NCI-H1092 treated with DMSO at 0.1 percent for 48 hours (cell line): Measurements from ENCODE around the gene CCDC159.
"Not testable (repeated sequence)": the region's sequence is repeated elsewhere in the genome, so short reads cannot be mapped to it uniquely, and the experiment has no call there.

Source experiments
- DNase-seq: peaks from one replicate; lab custom pipeline; 2025; lab: John Stamatoyannopoulos, UW

CCDC159 gene

GRCh38 chr19:11338569-11339253 lies 7.6 kb upstream of the CCDC159 start:
- no peak for DNase-seq

- DNase-seq: peak; percentile 88
Observed at GRCh38 chr19:11339254-11340098, 6.8 kb upstream of the CCDC159 start, which contains the start of gene RAB3D. Gene RAB3D, minus strand, starts transcription at chr19:11339657. Its CDS starts 2,258 bp downstream, at chr19:11337399.

GRCh38 chr19:11340099-11340467 lies 6.2 kb upstream of the CCDC159 start:
- not testable (repeated sequence) for DNase-seq

- DNase-seq: no peak
Observed at GRCh38 chr19:11342429-11342828, 3.9 kb upstream of the CCDC159 start.

- peak; percentile 15 for DNase-seq
Observed at GRCh38 chr19:11345122-11345803, 1.1 kb upstream of the CCDC159 start.

- DNase-seq: no peak
Observed at GRCh38 chr19:11347546-11348039, 1.3 kb downstream of the CCDC159 start.

GRCh38 chr19:11349171-11349570 lies 2.9 kb downstream of the CCDC159 start:
- no peak for DNase-seq

- not testable (repeated sequence) for DNase-seq
Observed at GRCh38 chr19:11354102-11354501, 7.8 kb downstream of the CCDC159 start.

GRCh38 chr19:11355160-11356073 lies 9.1 kb downstream of the CCDC159 start, which contains the start of gene PLPPR2:
Gene PLPPR2, plus strand, starts transcription at chr19:11355432. Its CDS starts 2,242 bp downstream, at chr19:11357674.
- peak; percentile 85 for DNase-seq

GRCh38 chr19:11356074-11356397 lies 9.7 kb downstream of the CCDC159 start:
- DNase-seq: no peak

- DNase-seq: no peak
Observed at GRCh38 chr19:11356676-11357550, 10.6 kb downstream of the CCDC159 start.

GRCh38 chr19:11359421-11359820 lies 13.1 kb downstream of the CCDC159 start:
- no peak for DNase-seq

- no peak for DNase-seq
Observed at GRCh38 chr19:11361037-11361770, 14.9 kb downstream of the CCDC159 start.

GRCh38 chr19:11361771-11362731 lies 15.7 kb downstream of the CCDC159 start:
- DNase-seq: no peak

- no peak for DNase-seq
Observed at GRCh38 chr19:11363881-11364280, 17.6 kb downstream of the CCDC159 start.

- DNase-seq: no peak
Observed at GRCh38 chr19:11364296-11364904, 18.1 kb downstream of the CCDC159 start.

GRCh38 chr19:11364935-11365334 lies 18.6 kb downstream of the CCDC159 start:
- DNase-seq: no peak

GRCh38 chr19:11365557-11366117 lies 19.3 kb downstream of the CCDC159 start:
- no peak for DNase-seq
